Measurements from ENCODE around the gene RBMS3. TPM values are rescaled to one million over a fixed set of nuclear protein-coding genes. Genes with fewer than 3 reads are reported as not detected.

RBMS3 gene
- total RNA-seq, 3 donors from 2014 or later, result 4.6 to 53.6 (median 11.7) TPM

GRCh38 chr3:29601861-29602585, 321.2 kb downstream of the RBMS3 start:
- H3K9me3 ChIP-seq, result no peaks in the 10 kb centered on the region
- TF ChIP-seq CTCF (IDR thresholded peaks at IDR 0.05), result no peak
- no peaks in the 10 kb centered on the region for H3K36me3 ChIP-seq (ENCODE audit: low read depth)
- no peak overlapping the region for H3K4me3 ChIP-seq
- no peak for ATAC-seq
- H3K4me1 ChIP-seq (ENCODE audit: low read depth), result no peaks in the 10 kb centered on the region
- intact Hi-C loops (cut with DNase I, micrococcal nuclease), result no loop called here
- no peak for DNase-seq

GRCh38 chr3:29605845-29606244, 325.0 kb downstream of the RBMS3 start:
- no peaks in the 10 kb centered on the region for H3K4me1 ChIP-seq (ENCODE audit: low read depth)
- ATAC-seq, result no peak
- H3K36me3 ChIP-seq (ENCODE audit: low read depth), result no peaks in the 10 kb centered on the region
- no peak overlapping the region for H3K4me3 ChIP-seq
- intact Hi-C loops (cut with DNase I, micrococcal nuclease), result no loop called here
- TF ChIP-seq CTCF (IDR thresholded peaks at IDR 0.05), result no peak
- DNase-seq, result no peak
- no peaks in the 10 kb centered on the region for H3K9me3 ChIP-seq

GRCh38 chr3:29606416-29606815, 325.5 kb downstream of the RBMS3 start:
- no peak for TF ChIP-seq CTCF (IDR thresholded peaks at IDR 0.05)
- no peak for DNase-seq
- H3K36me3 ChIP-seq (ENCODE audit: low read depth), result no peaks in the 10 kb centered on the region

GRCh38 chr3:29608414-29609327, 327.8 kb downstream of the RBMS3 start:
- intact Hi-C loops (cut with DNase I, micrococcal nuclease), result no loop called here
- no peak for DNase-seq
- Histone ChIP-seq H3K4me3 (no peak overlapping the region), H3K9me3 (no peaks in the 10 kb centered on the region), H3K36me3 (ENCODE audit: low read depth) (no peaks in the 10 kb centered on the region), H3K4me1 (ENCODE audit: low read depth) (no peaks in the 10 kb centered on the region)
- no peak for TF ChIP-seq CTCF (IDR thresholded peaks at IDR 0.05)
- ATAC-seq, result no peak

More at GRCh38 chr3:29606416-29606815, 325.5 kb downstream of the RBMS3 start:
- Histone ChIP-seq H3K4me1 (ENCODE audit: low read depth) (no peaks in the 10 kb centered on the region), H3K4me3 (no peak overlapping the region), H3K9me3 (no peaks in the 10 kb centered on the region)
- intact Hi-C loops (cut with DNase I, micrococcal nuclease), result no loop called here
- ATAC-seq, result no peak

GRCh38 chr3:29609328-29609811, 328.5 kb downstream of the RBMS3 start:
- intact Hi-C loops (cut with DNase I, micrococcal nuclease), result no loop called here
- no peak for TF ChIP-seq CTCF (IDR thresholded peaks at IDR 0.05)
- Histone ChIP-seq H3K9me3 (no peaks in the 10 kb centered on the region), H3K4me1 (ENCODE audit: low read depth) (no peaks in the 10 kb centered on the region), H3K4me3 (no peak overlapping the region), H3K36me3 (ENCODE audit: low read depth) (no peaks in the 10 kb centered on the region)
- ATAC-seq, result peak; percentile 20
- DNase-seq, result no peak
